Measurements from ENCODE around the gene CYP26A1. TPM values are rescaled to one million over a fixed set of nuclear protein-coding genes. Genes with fewer than 3 reads are reported as not detected.

The CYP26A1 gene
- total RNA-seq, 1 experiment from 2014 or later: not detected

DNA sequence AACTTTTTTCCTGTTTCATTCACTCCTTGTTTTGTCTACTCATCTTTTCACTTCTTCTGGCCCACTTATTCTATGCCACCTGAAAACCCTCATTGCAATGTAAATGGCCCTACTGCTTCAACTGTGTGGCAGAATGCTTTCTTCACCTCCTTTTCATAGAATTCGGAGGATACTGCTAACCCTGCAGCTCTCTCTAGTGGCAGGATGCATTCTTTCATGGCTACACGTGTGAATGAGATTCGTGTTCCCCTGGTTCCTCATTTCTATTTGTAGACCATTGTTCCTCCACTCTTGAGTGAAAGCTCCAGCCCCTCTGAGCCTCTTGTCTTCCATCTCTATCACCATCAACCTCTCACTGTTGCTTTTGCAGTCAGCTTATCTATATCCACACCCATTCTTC is 34.0 kb upstream of the CYP26A1 start:
- Histone ChIP-seq H3K36me3 (ENCODE audit: insufficient read depth, low read length, poor library complexity, severe bottlenecking) (no peaks in the 10 kb centered on the region), H3K9me3 (ENCODE audit: low read depth, low read length, poor library complexity, severe bottlenecking) (no peaks in the 10 kb centered on the region), H3K4me3 (ENCODE audit: low read depth, low read length, poor library complexity, severe bottlenecking) (no peak overlapping the region), H3K27ac (ENCODE audit: low read depth, low read length, poor library complexity, severe bottlenecking) (no peak overlapping the region), H3K27me3 (replicated peaks; ENCODE audit: insufficient read depth, low read depth, low read length, poor library complexity) (no peaks in the 10 kb centered on the region), H3K4me1 (ENCODE audit: insufficient read depth, low read length, poor library complexity, severe bottlenecking) (peaks cover 5% of the 10 kb centered on the region)
- intact Hi-C loops (cut with micrococcal nuclease; ENCODE audit: unreplicated experiment): no loop called here
- TF ChIP-seq EZH2 (IDR thresholded peaks at IDR 0.05; ENCODE audit: borderline replicate concordance, low read depth, low read length, poor library complexity, severe bottlenecking): no peak
- TF ChIP-seq CTCF (conservative IDR thresholded peaks at IDR 0.05; ENCODE audit: low read depth, low read length): peak; percentile 55
- no TSS peak for BruUV-seq (replicated peaks)
- POLR2A ChIA-PET (ENCODE audit: low non-redundant PET): no interaction called here
- peak; percentile 48 for DNase-seq (ENCODE audit: low spot score)
- CTCF ChIA-PET: interaction anchor here (0.5 kb wide), 1 partner anchor 124 kb away, joined by 3 read pairs; no protein-coding TSS in a partner anchor

DNA sequence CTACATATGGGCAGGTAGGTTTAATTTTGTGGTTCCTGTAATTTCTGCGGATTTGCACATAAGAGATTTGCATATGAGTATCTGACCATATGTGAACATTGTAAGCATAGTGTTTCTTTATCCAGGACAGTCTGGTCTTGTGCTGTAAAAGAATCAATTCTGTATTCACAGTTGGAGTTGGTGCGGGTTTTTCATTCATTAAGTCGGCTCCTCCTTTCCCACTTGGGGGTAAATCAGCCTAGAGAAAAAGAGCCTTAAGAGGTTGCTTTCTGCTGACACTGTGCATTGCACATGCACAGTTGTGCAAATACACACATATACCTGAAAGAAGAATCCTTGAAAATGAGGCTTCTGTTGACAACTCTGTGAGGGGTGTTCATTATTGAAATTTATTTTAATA is 19.2 kb upstream of the CYP26A1 start:
- Histone ChIP-seq H3K27ac (ENCODE audit: low read depth, low read length, poor library complexity, severe bottlenecking) (no peak overlapping the region), H3K4me1 (ENCODE audit: insufficient read depth, low read length, poor library complexity, severe bottlenecking) (peaks cover 4% of the 10 kb centered on the region), H3K4me3 (ENCODE audit: low read depth, low read length, poor library complexity, severe bottlenecking) (no peak overlapping the region), H3K9me3 (ENCODE audit: low read depth, low read length, poor library complexity, severe bottlenecking) (no peaks in the 10 kb centered on the region), H3K27me3 (replicated peaks; ENCODE audit: insufficient read depth, low read depth, low read length, poor library complexity) (no peaks in the 10 kb centered on the region), H3K36me3 (ENCODE audit: insufficient read depth, low read length, poor library complexity, severe bottlenecking) (no peaks in the 10 kb centered on the region)
- DNase-seq (ENCODE audit: low spot score): no peak
- ChIA-PET CTCF (no interaction called here), POLR2A (ENCODE audit: low non-redundant PET) (no interaction called here)
- TF ChIP-seq CTCF (conservative IDR thresholded peaks at IDR 0.05; ENCODE audit: low read depth, low read length) (no peak), EZH2 (IDR thresholded peaks at IDR 0.05; ENCODE audit: borderline replicate concordance, low read depth, low read length, poor library complexity, severe bottlenecking) (no peak)
- BruUV-seq (replicated peaks): no TSS peak
- intact Hi-C loops (cut with micrococcal nuclease; ENCODE audit: unreplicated experiment): no loop called here

- POLR2A ChIA-PET (ENCODE audit: low non-redundant PET): no interaction called here
- Histone ChIP-seq H3K4me3 (ENCODE audit: low read depth, low read length, poor library complexity, severe bottlenecking) (no peak overlapping the region), H3K36me3 (ENCODE audit: insufficient read depth, low read length, poor library complexity, severe bottlenecking) (no peaks in the 10 kb centered on the region), H3K27me3 (replicated peaks; ENCODE audit: insufficient read depth, low read depth, low read length, poor library complexity) (no peaks in the 10 kb centered on the region), H3K4me1 (ENCODE audit: insufficient read depth, low read length, poor library complexity, severe bottlenecking) (peaks cover 4% of the 10 kb centered on the region), H3K9me3 (ENCODE audit: low read depth, low read length, poor library complexity, severe bottlenecking) (no peaks in the 10 kb centered on the region), H3K27ac (ENCODE audit: low read depth, low read length, poor library complexity, severe bottlenecking) (no peak overlapping the region)
- intact Hi-C loops (cut with micrococcal nuclease; ENCODE audit: unreplicated experiment): no loop called here
- CTCF ChIA-PET: interaction anchor here (1.0 kb wide), 1 partner anchor 51 kb away, joined by 3 read pairs; no protein-coding TSS in a partner anchor
- TF ChIP-seq EZH2 (IDR thresholded peaks at IDR 0.05; ENCODE audit: borderline replicate concordance, low read depth, low read length, poor library complexity, severe bottlenecking) (no peak), CTCF (conservative IDR thresholded peaks at IDR 0.05; ENCODE audit: low read depth, low read length) (no peak)
- DNase-seq (ENCODE audit: low spot score): no peak
- no TSS peak for BruUV-seq (replicated peaks)
Measured at GRCh38 chr10:93058139-93058538, 15.6 kb upstream of the CYP26A1 start.
